Kidney (tissue), 22 donors: Measurements from ENCODE around the gene SF3B4. TPM values are rescaled to one million over a fixed set of nuclear protein-coding genes. Genes with fewer than 3 reads are reported as not detected.

Source experiments
- DNase-seq, 5 donors: peaks; one replicate each; pipeline ENCODE4 v3.0.0-alpha.2; 2013 to 2020
- FAIRE-seq: peaks from 2 replicates; lab custom pipeline; 2012; peaks lifted over from hg19 to GRCh38; lab: Jason Lieb, UNC
- H3K27ac ChIP-seq, 2 donors: one replicate each; pipeline ENCODE4 v1.7.0; 2013; ENCODE audit warnings: low read depth in 2 of 2, low read length in 2 of 2, inconsistent platforms in 1 of 2
- H3K27me3 ChIP-seq: one replicate; pipeline ENCODE4 v1.7.1; 2013; ENCODE audit warnings: low read length, inconsistent platforms; ENCODE audit not compliant: control insufficient read depth, insufficient read depth
- H3K36me3 ChIP-seq, 3 donors: one replicate each; pipeline versions ENCODE4 v1.7.0 to v1.7.1; 2013; ENCODE audit warnings: low read length in 3 of 3, control low read depth in 1 of 3, inconsistent platforms in 1 of 3; ENCODE audit not compliant: insufficient read depth in 3 of 3, control insufficient read depth in 2 of 3
- H3K4me1 ChIP-seq, 3 donors: one replicate each; pipeline versions ENCODE4 v1.7.0 to v1.7.1; 2013; ENCODE audit warnings: low read length in 3 of 3, inconsistent platforms in 1 of 3, low read depth in 1 of 3; ENCODE audit not compliant: control insufficient read depth in 2 of 3, insufficient read depth in 2 of 3
- H3K4me3 ChIP-seq, 3 donors: one replicate each; pipeline versions ENCODE4 v1.7.0 to v1.8.1; 2013; ENCODE audit warnings: low read length in 3 of 3, control low read depth in 1 of 3, inconsistent platforms in 1 of 3
- H3K9ac ChIP-seq, 3 donors: one replicate each; pipeline versions ENCODE4 v1.7.0 to v1.7.1; 2013; ENCODE audit warnings: low read length in 3 of 3, control low read depth in 1 of 3, inconsistent platforms in 1 of 3
- H3K9me3 ChIP-seq, 3 donors: one replicate each; pipeline versions ENCODE4 v1.7.0 to v1.7.1; 2013; ENCODE audit warnings: low read length in 3 of 3, control low read depth in 1 of 3, inconsistent platforms in 1 of 3; ENCODE audit not compliant: control insufficient read depth in 2 of 3, insufficient read depth in 1 of 3
- CTCF ChIP-seq: IDR thresholded peaks from 3 replicates; pipeline ENCODE4 v1.5.1; 2012; ENCODE audit warnings: mild to moderate bottlenecking, moderate library complexity, borderline replicate concordance; ENCODE audit not compliant: insufficient read depth; ENCODE audit errors: extremely low read depth
- intact Hi-C: fragments of 100-400 bp; cut with DNase I; formaldehyde crosslinking; loops from one replicate; pipeline ENCODE4 v1.11.1; 2022
- long read RNA-seq, 10 donors: library from polyadenylated mRNA in 1 of 10; unstranded in 1 of 10; transcript quantifications; one replicate each; pipeline ENCODE4 v2.0.0 and lab custom pipeline, GENCODE V29; 2021 to 2026
- polyA plus RNA-seq: library from polyadenylated mRNA; stranded (reverse); fragments of 350-450 nt; fragmentation: Illumina TruSeq; extraction: RNeasy Lipid Tissue Mini Kit (QIAGEN cat#74804); gene quantifications from one replicate; pipeline ENCODE4 v1.2.3, GENCODE V29; 2014; ENCODE audit warnings: low read depth, low replicate concordance; ENCODE audit not compliant: insufficient read depth
- total RNA-seq: library from RNA; stranded (reverse); fragmentation: NEBNext Ultra II Directional; extraction: Animal tissue kit (Norgen Biotek cat#: 25700); gene quantifications from one replicate; pipeline ENCODE4 v1.2.1, GENCODE V29; 2021
- donor health status: control.
- donor health status: control.
- donor health status: control.
- donor health status: control.
- donor health status: control.
- donor health status: DM: yes; HTN: yes; CAD: no.
- donor health status: Normal renal cell carcinoma (clear cell type).

The SF3B4 gene
- total RNA-seq (55.0 TPM), polyA plus RNA-seq (40.6 TPM)
- long read RNA-seq, donor 1, transcript SF3B4-201 (6 exons, 2,085 nt), result major isoform, 28 of 56 reads
- long read RNA-seq, donor 1, partial matches to known transcripts, result 28 of 56 reads
- long read RNA-seq, donor 1, other reads (novel, unspliced or antisense), result 0 of 56 reads
- long read RNA-seq, donor 2, transcript SF3B4-201 (6 exons, 2,085 nt), result major isoform, 34 of 64 reads
- long read RNA-seq, donor 2, partial matches to known transcripts, result 30 of 64 reads
- long read RNA-seq, donor 2, other reads (novel, unspliced or antisense), result 0 of 64 reads
- long read RNA-seq, donor 3, transcript SF3B4-201 (6 exons, 2,085 nt), result major isoform, 29 of 45 reads
- long read RNA-seq, donor 3, partial matches to known transcripts, result 16 of 45 reads
- long read RNA-seq, donor 3, other reads (novel, unspliced or antisense), result 0 of 45 reads
- long read RNA-seq, donor 4, transcript SF3B4-201 (6 exons, 2,085 nt), result major isoform, 28 of 28 reads
- long read RNA-seq, donor 4, partial matches to known transcripts, result 0 of 28 reads
- long read RNA-seq, donor 4, other reads (novel, unspliced or antisense), result 0 of 28 reads
- long read RNA-seq, donor 5, transcript SF3B4-201 (6 exons, 2,085 nt), result major isoform, 5 of 5 reads
- long read RNA-seq, donor 5, partial matches to known transcripts, result 0 of 5 reads
- long read RNA-seq, donor 5, other reads (novel, unspliced or antisense), result 0 of 5 reads
- long read RNA-seq, donor 6, transcript SF3B4-201 (6 exons, 2,085 nt), result major isoform, 11 of 16 reads
- long read RNA-seq, donor 6, partial matches to known transcripts, result 5 of 16 reads
- long read RNA-seq, donor 6, other reads (novel, unspliced or antisense), result 0 of 16 reads
- long read RNA-seq, donor 7, transcript SF3B4-201 (6 exons, 2,085 nt), result major isoform, 14 of 21 reads
- long read RNA-seq, donor 7, partial matches to known transcripts, result 7 of 21 reads
- long read RNA-seq, donor 7, other reads (novel, unspliced or antisense), result 0 of 21 reads
- long read RNA-seq, donor 8, transcript SF3B4-201 (6 exons, 2,085 nt), result major isoform, 27 of 70 reads
- long read RNA-seq, donor 8, partial matches to known transcripts, result 43 of 70 reads
- long read RNA-seq, donor 8, other reads (novel, unspliced or antisense), result 0 of 70 reads
- long read RNA-seq, donor 9, transcript SF3B4-201 (6 exons, 2,085 nt), result major isoform, 10 of 21 reads
- long read RNA-seq, donor 9, partial matches to known transcripts, result 11 of 21 reads
- long read RNA-seq, donor 9, other reads (novel, unspliced or antisense), result 0 of 21 reads
- long read RNA-seq, donor 10, transcript SF3B4-201 (6 exons, 2,085 nt), result major isoform, 21 of 26 reads
- long read RNA-seq, donor 10, partial matches to known transcripts, result 5 of 26 reads
- long read RNA-seq, donor 10, other reads (novel, unspliced or antisense), result 0 of 26 reads

- DNase-seq (peak; percentile 96 to 98 (median 98)), FAIRE-seq (no peak)
- Histone ChIP-seq H3K9ac (peak within 1 kb of the TSS; percentile 86 to 90 (median 87)), H3K27me3 (no peaks in the 10 kb centered on the region), H3K27ac (peak within 1 kb of the TSS; percentile 90 to 91), H3K4me3 (peak within 1 kb of the TSS; percentile 92 to 97 (median 94)), H3K36me3 (peaks cover 12 to 54% (median 33%) of the 10 kb centered on the region in 3 donors), H3K4me1 (peaks cover 5 to 18% (median 18%) of the 10 kb centered on the region in 3 donors), H3K9me3 (no peaks in the 10 kb centered on the region)
- intact Hi-C loops, result no loop called here
- peak; percentile 11 for TF ChIP-seq CTCF
Observed at GRCh38 chr1:149927563-149928400, at the start of gene SF3B4. Gene SF3B4 (minus strand): TSS chr1:149927803. CDS start chr1:149927759, 44 bp downstream.

GRCh38 chr1:149977345-149977744 lies 49.7 kb upstream of the SF3B4 start:
- Histone ChIP-seq H3K4me3 (no peak overlapping the region), H3K27me3 (no peaks in the 10 kb centered on the region), H3K9me3 (no peaks in the 10 kb centered on the region), H3K27ac (no peak overlapping the region), H3K36me3 (peaks cover 6 to 18% (median 11%) of the 10 kb centered on the region in 3 donors), H3K4me1 (peaks cover 0 to 30% (median 0%) of the 10 kb centered on the region in 3 donors), H3K9ac (no peak overlapping the region)
- no peak for FAIRE-seq
- DNase-seq, result no peak
- intact Hi-C loops, result no loop called here
- no peak for TF ChIP-seq CTCF

GRCh38 chr1:149972547-149972946 lies 44.9 kb upstream of the SF3B4 start:
- Histone ChIP-seq H3K9ac (no peak overlapping the region), H3K4me1 (peaks cover 0 to 3% (median 0%) of the 10 kb centered on the region in 3 donors), H3K9me3 (no peaks in the 10 kb centered on the region), H3K27ac (no peak overlapping the region), H3K4me3 (no peak overlapping the region), H3K36me3 (peaks cover 12 to 27% (median 14%) of the 10 kb centered on the region in 3 donors), H3K27me3 (no peaks in the 10 kb centered on the region)
- DNase-seq (no peak), FAIRE-seq (no peak)
- TF ChIP-seq CTCF, result no peak
- intact Hi-C loops, result no loop called here
